GM12801 (cell line): ENCODE results near the gene GDPD3.

Source experiments
- CTCF ChIP-seq: IDR thresholded peaks from one replicate; pipeline ENCODE4 v1.5.1; 2011; ENCODE audit warnings: control low read depth; ENCODE audit not compliant: insufficient read length; ENCODE audit errors: extremely low read depth

Gene GDPD3

GRCh38 chr16:30137897-30138296 is 24.6 kb upstream of the GDPD3 start:
- TF ChIP-seq CTCF = no peak

- TF ChIP-seq CTCF = no peak
Measured at GRCh38 chr16:30136971-30137605, 23.8 kb upstream of the GDPD3 start.

- TF ChIP-seq CTCF = no peak
Measured at GRCh38 chr16:30132591-30132990, 19.3 kb upstream of the GDPD3 start.

- TF ChIP-seq CTCF = no peak
Measured at GRCh38 chr16:30131869-30132475, 18.6 kb upstream of the GDPD3 start.

GRCh38 chr16:30127993-30128392 is 14.7 kb upstream of the GDPD3 start:
- no peak for TF ChIP-seq CTCF

GRCh38 chr16:30124985-30125379 is 11.6 kb upstream of the GDPD3 start:
- no peak for TF ChIP-seq CTCF

GRCh38 chr16:30122604-30123160 is 9.3 kb upstream of the GDPD3 start:
- TF ChIP-seq CTCF = no peak
